Measurements from ENCODE around the gene GPX6. TPM values are rescaled to one million over a fixed set of nuclear protein-coding genes. Genes with fewer than 3 reads are reported as not detected.

Gene GPX6
- polyA plus RNA-seq, 3 donors, result not detected

GRCh38 chr6:28525496-28526039 is 10.0 kb upstream of the GPX6 start, which contains the start of gene GPX5:
TSS of gene GPX5 (plus strand) at chr6:28525881. CDS start at chr6:28526014, 133 bp downstream.
- Histone ChIP-seq H4K20me1 (ENCODE audit: insufficient read depth, low read length) (no peaks in the 10 kb centered on the region), H3K4me1 (ENCODE audit: control insufficient read depth in 1 of 2, insufficient read depth in 2 of 2, low read length in 2 of 2) (no peaks in the 10 kb centered on the region), H3K27ac (ENCODE audit: low read depth in 1 of 2, low read length in 2 of 2) (no peak within 1 kb of the TSS), H3K4me3 (replicated peaks in 1 of 3; ENCODE audit: low read depth in 2 of 3, low read length in 3 of 3) (no peak within 1 kb of the TSS), H3K9me3 (replicated peaks in 1 of 2; ENCODE audit: control insufficient read depth in 1 of 2, insufficient read depth in 1 of 2, low read length in 2 of 2) (no peaks in the 10 kb centered on the region), H3K79me2 (ENCODE audit: insufficient read depth, low read length) (no peaks in the 10 kb centered on the region), H2AFZ (ENCODE audit: insufficient read depth, low read depth, low read length, poor library complexity, severe bottlenecking) (no peak within 1 kb of the TSS), H3K27me3 (ENCODE audit: control insufficient read depth in 2 of 2, insufficient read depth in 2 of 2, low read length in 2 of 2) (peaks cover 4 to 11% of the 10 kb centered on the region in 2 donors), H3K36me3 (replicated peaks in 1 of 2; ENCODE audit: control insufficient read depth in 1 of 2, insufficient read depth in 2 of 2, low read length in 2 of 2) (no peaks in the 10 kb centered on the region), H3K4me2 (replicated peaks; ENCODE audit: extremely low read depth, low read length, poor library complexity, severe bottlenecking) (no peak within 1 kb of the TSS), H3K9ac (ENCODE audit: insufficient read depth, low read length, poor library complexity, severe bottlenecking) (no peak within 1 kb of the TSS)
- H3K27ac Mint-ChIP-seq, result no peak within 1 kb of the TSS
- no peak within 1 kb of the TSS for H3K4me3 Mint-ChIP-seq
- no peak for DNase-seq
- H3K9me3 Mint-ChIP-seq, result peaks cover 0 to 7% (median 0%) of the 10 kb centered on the region in 7 donors
- WGBS (ENCODE audit: insufficient coverage), result 10% methylated on average over 4 of the region's 10 CpGs
- peaks cover 17 to 25% (median 20%) of the 10 kb centered on the region in 3 donors for H3K27me3 Mint-ChIP-seq (ENCODE audit: low read depth in 3 of 3)
- H3K36me3 Mint-ChIP-seq, result no peaks in the 10 kb centered on the region
- H3K4me1 Mint-ChIP-seq, result no peaks in the 10 kb centered on the region
- TF ChIP-seq CTCF (IDR thresholded peaks at IDR 0.05), result no peak
- intact Hi-C loops (cut with micrococcal nuclease), result no loop called here

GRCh38 chr6:28523241-28523622 is 7.6 kb upstream of the GPX6 start:
- no peak overlapping the region for H3K4me3 ChIP-seq (replicated peaks in 1 of 3; ENCODE audit: low read depth in 2 of 3, low read length in 3 of 3)
- no peak overlapping the region for H3K4me2 ChIP-seq (replicated peaks; ENCODE audit: extremely low read depth, low read length, poor library complexity, severe bottlenecking)
- H4K20me1 ChIP-seq (ENCODE audit: insufficient read depth, low read length), result no peaks in the 10 kb centered on the region
- H3K79me2 ChIP-seq (ENCODE audit: insufficient read depth, low read length), result no peaks in the 10 kb centered on the region
- H3K27me3 ChIP-seq (ENCODE audit: control insufficient read depth in 2 of 2, insufficient read depth in 2 of 2, low read length in 2 of 2), result peaks cover 4 to 11% of the 10 kb centered on the region in 2 donors
- Mint-ChIP-seq H3K27ac (no peak overlapping the region), H3K4me1 (no peaks in the 10 kb centered on the region), H3K27me3 (ENCODE audit: low read depth in 3 of 3) (peaks cover 19 to 33% (median 26%) of the 10 kb centered on the region in 3 donors), H3K36me3 (no peaks in the 10 kb centered on the region), H3K9me3 (peaks cover 0 to 7% (median 0%) of the 10 kb centered on the region in 7 donors), H3K4me3 (no peak overlapping the region)
- no peak for TF ChIP-seq CTCF (IDR thresholded peaks at IDR 0.05)
- H3K4me1 ChIP-seq (ENCODE audit: control insufficient read depth in 1 of 2, insufficient read depth in 2 of 2, low read length in 2 of 2), result no peaks in the 10 kb centered on the region
- no peak overlapping the region for H2AFZ ChIP-seq (ENCODE audit: insufficient read depth, low read depth, low read length, poor library complexity, severe bottlenecking)
- no peak overlapping the region for H3K27ac ChIP-seq (ENCODE audit: low read depth in 1 of 2, low read length in 2 of 2)
- no peaks in the 10 kb centered on the region for H3K36me3 ChIP-seq (replicated peaks in 1 of 2; ENCODE audit: control insufficient read depth in 1 of 2, insufficient read depth in 2 of 2, low read length in 2 of 2)
- intact Hi-C loops (cut with micrococcal nuclease), result no loop called here
- no peak overlapping the region for H3K9ac ChIP-seq (ENCODE audit: insufficient read depth, low read length, poor library complexity, severe bottlenecking)
- H3K9me3 ChIP-seq (replicated peaks in 1 of 2; ENCODE audit: control insufficient read depth in 1 of 2, insufficient read depth in 1 of 2, low read length in 2 of 2), result no peaks in the 10 kb centered on the region
- DNase-seq, result no peak
- 0% methylated on average over 2 of the region's 3 CpGs for WGBS (ENCODE audit: insufficient coverage)

Data from CD14-positive monocyte (primary cell).